HepG2 (cell line): ENCODE measurements around the gene MID2. TPM values are rescaled to one million over a fixed set of nuclear protein-coding genes. Genes with fewer than 3 reads are reported as not detected.

Experiments
- ATAC-seq: fragments of 200-7000 bp; cut with Tn5 transposase; 3 replicates; pipeline ENCODE4 v1.9.1; 2020; ENCODE audit warnings: mild to moderate bottlenecking, moderate library complexity
- BruUV-seq: library from RNA; stranded (reverse); fragments of 400-500 nt; replicated peaks from 2 replicates; lab custom pipeline; 2021; lab: Mats Ljungman, UMichigan
- CTCF ChIA-PET: fragments of 300-600 bp; formaldehyde crosslinking; extraction: SDS; loops from one replicate; lab custom pipeline; 2021; ENCODE audit warnings: low total read pairs, inconsistent platforms, low intra/inter-chr PET ratio; lab: Yijun Ruan, JAX
- POLR2A ChIA-PET: fragments of 350-600 bp; sonication (Branson Sonifier 250); formaldehyde crosslinking; loops from one replicate; lab custom pipeline; 2020; ENCODE audit warnings: antibody characterized with exemption, inconsistent platforms; lab: Yijun Ruan, JAX
- DNase-seq: peaks from one replicate; pipeline ENCODE4 v3.0.0-alpha.2; 2015; ENCODE audit warnings: low spot score
- FAIRE-seq: peaks from 3 replicates; lab custom pipeline; 2011; peaks lifted over from hg19 to GRCh38; lab: Jason Lieb, UNC
- H2AFZ ChIP-seq: one replicate; pipeline ENCODE4 v1.6.1; 2011; ENCODE audit warnings: low read length, inconsistent platforms
- H3K27ac ChIP-seq: fragments of 300-600 bp; 3 replicates; pipeline ENCODE4 v1.8.0; 2011; ENCODE audit warnings: mixed run types, mild to moderate bottlenecking, mixed read lengths, low read length, inconsistent platforms; ENCODE audit not compliant: insufficient read depth; ENCODE audit errors: extremely low read length
- H3K27me3 ChIP-seq, 2 experiments: fragments of 200-600 bp in 1 of 2; 2 replicates in 1 of 2; 3 replicates in 1 of 2; pipeline versions ENCODE4 v1.6.0 to v1.8.0; 2011; ENCODE audit warnings: low read length in 2 of 2, mild to moderate bottlenecking in 2 of 2, moderate library complexity in 2 of 2, inconsistent platforms in 1 of 2; ENCODE audit not compliant: insufficient read depth in 2 of 2, control insufficient read depth in 1 of 2
- H3K36me3 ChIP-seq, 2 experiments: fragments of 200-600 bp in 1 of 2; replicated peaks in 1 of 2; 2 replicates in 1 of 2; 3 replicates in 1 of 2; pipeline versions ENCODE4 v1.5.1 to v1.8.0; 2011; ENCODE audit warnings: low read length in 2 of 2, inconsistent platforms in 1 of 2; ENCODE audit not compliant: insufficient read depth in 2 of 2, control insufficient read depth in 1 of 2
- H3K4me1 ChIP-seq: 2 replicates; pipeline ENCODE4 v1.5.1; 2012; ENCODE audit warnings: low read length, inconsistent platforms; ENCODE audit not compliant: insufficient read depth
- H3K4me2 ChIP-seq: 2 replicates; pipeline ENCODE4 v1.6.0; 2011; ENCODE audit warnings: low read depth, low read length, inconsistent platforms
- H3K4me3 ChIP-seq, 3 experiments: fragments of 200-600 bp in 1 of 3; sonication (generic), shearing (Covaris generic) in 1 of 3; replicated peaks in 1 of 3; 2 replicates each; pipeline ENCODE4 v1.5.1; 2011 to 2016; ENCODE audit warnings: low read length in 3 of 3, inconsistent platforms in 2 of 3, low read depth in 2 of 3, mild to moderate bottlenecking in 2 of 3, control low read depth in 1 of 3, mixed read lengths in 1 of 3; ENCODE audit not compliant: insufficient read depth in 1 of 3
- H3K79me2 ChIP-seq: one replicate; pipeline ENCODE4 v1.6.1; 2011; ENCODE audit warnings: low read length, inconsistent platforms; ENCODE audit not compliant: insufficient read depth
- H3K9ac ChIP-seq: 2 replicates; pipeline ENCODE4 v1.6.0; 2011; ENCODE audit warnings: mild to moderate bottlenecking, low read depth, low read length, inconsistent platforms; ENCODE audit not compliant: insufficient read depth
- H3K9me3 ChIP-seq: 2 replicates; pipeline ENCODE4 v1.5.1; 2012; ENCODE audit warnings: mild to moderate bottlenecking, low read length
- H4K20me1 ChIP-seq: 2 replicates; pipeline ENCODE4 v1.6.0; 2011; ENCODE audit warnings: inconsistent platforms, mild to moderate bottlenecking, low read length, moderate library complexity; ENCODE audit not compliant: insufficient read depth
- RNF2 ChIP-seq: fragments of 450-650 bp; conservative IDR thresholded peaks from 2 replicates; pipeline ENCODE4 v1.6.1; 2016; ENCODE audit warnings: low read depth
- SNAPC2 ChIP-seq: sonication (generic); formaldehyde crosslinking; IDR thresholded peaks from 2 replicates; pipeline ENCODE4 v1.8.1; 2022; ENCODE audit warnings: mild to moderate bottlenecking, missing genetic modification reagents
- SRY ChIP-seq: sonication (generic); formaldehyde crosslinking; IDR thresholded peaks from 2 replicates; pipeline ENCODE4 v1.8.0; 2022; ENCODE audit warnings: mild to moderate bottlenecking, missing genetic modification reagents
- UBTF ChIP-seq: sonication (generic); formaldehyde crosslinking; IDR thresholded peaks from 2 replicates; pipeline ENCODE4 v1.4.0; 2020; ENCODE audit warnings: mild to moderate bottlenecking, missing genetic modification reagents
- ZFX ChIP-seq: sonication (generic); formaldehyde crosslinking; IDR thresholded peaks from 2 replicates; pipeline ENCODE4 v1.4.0; 2020; ENCODE audit warnings: mild to moderate bottlenecking, low read depth, missing genetic modification reagents, moderate library complexity
- ZFY ChIP-seq: sonication (generic); formaldehyde crosslinking; IDR thresholded peaks from 2 replicates; pipeline ENCODE4 v1.4.0; 2020; ENCODE audit warnings: missing genetic modification reagents
- ZNF296 ChIP-seq: sonication (generic); formaldehyde crosslinking; conservative IDR thresholded peaks from 2 replicates; pipeline ENCODE4 v1.5.0; 2020; ENCODE audit warnings: mild to moderate bottlenecking, missing genetic modification reagents
- ZNF563 ChIP-seq: sonication (generic); formaldehyde crosslinking; IDR thresholded peaks from 2 replicates; pipeline ENCODE4 v1.8.0; 2022; ENCODE audit warnings: mild to moderate bottlenecking, moderate library complexity, missing genetic modification reagents
- ZNF776 ChIP-seq: sonication (generic); formaldehyde crosslinking; IDR thresholded peaks from 2 replicates; pipeline ENCODE4 v1.4.0; 2020; ENCODE audit warnings: mild to moderate bottlenecking, missing genetic modification reagents
- ZNF777 ChIP-seq: sonication (generic); formaldehyde crosslinking; IDR thresholded peaks from 2 replicates; pipeline ENCODE4 v1.4.0; 2020; ENCODE audit warnings: missing genetic modification reagents
- ZNF850 ChIP-seq: sonication (generic); formaldehyde crosslinking; conservative IDR thresholded peaks from 2 replicates; pipeline ENCODE4 v1.9.0; 2021; ENCODE audit warnings: mild to moderate bottlenecking, missing genetic modification reagents
- WGBS: methylation state at CpG from one replicate; pipeline ENCODE4 v1.1.6; 2017; ENCODE audit warnings: low lambda C conversion rate; 5-methylcytosine and 5-hydroxymethylcytosine counted together
- in situ Hi-C: cut with HindIII; loops from 2 replicates; pipeline ENCODE4 v1.10.0; 2017; ENCODE audit warnings: low pct_unique_long_range_greater_than_20kb; ENCODE audit not compliant: extremely low pct_ligation_motif_present
- intact Hi-C: fragments of 100-400 bp; cut with micrococcal nuclease; formaldehyde crosslinking; loops from one replicate; pipeline ENCODE4 v1.10.0; 2022; ENCODE audit not compliant: unreplicated experiment
- polyA plus RNA-seq, 8 experiments: library from polyadenylated mRNA; depleted of rRNA in 3 of 8; stranded (reverse) in 7 of 8; unstranded in 1 of 8; fragments of >200 nt; fragmentation: Illumina TruSeq in 4 of 8; extraction: Trizol in 4 of 8; gene quantifications; 2 replicates each; pipeline versions ENCODE4 v1.2.1 to v1.2.3, GENCODE V29; 2011 to 2016; ENCODE audit warnings: low read depth in 4 of 8, missing spikeins in 1 of 8, mixed read lengths in 1 of 8; ENCODE audit not compliant: insufficient read depth in 1 of 8
- total RNA-seq, 5 experiments: library from RNA; depleted of rRNA; stranded (reverse); fragments of >200 nt; fragmentation: Illumina TruSeq; extraction: Trizol; gene quantifications; 2 replicates each; pipeline ENCODE4 v1.2.3, GENCODE V29; 2016; ENCODE audit warnings: low read depth in 1 of 5
- TF ChIP-seq, protein P1 (sequence below): sonication (generic); formaldehyde crosslinking; IDR thresholded peaks from 2 replicates; pipeline ENCODE4 v1.5.1; 2020; ENCODE audit warnings: mild to moderate bottlenecking, missing genetic modification reagents, moderate library complexity
- TF ChIP-seq, protein P2 (sequence below): sonication (generic); formaldehyde crosslinking; IDR thresholded peaks from 2 replicates; pipeline ENCODE4 v1.5.0; 2020; ENCODE audit warnings: mild to moderate bottlenecking, missing genetic modification reagents, moderate library complexity

The MID2 gene
- total and polyA plus RNA-seq, 2 of the 13 experiments (the other 11 are each of a cell fraction or from before 2014, with no cell fraction given), result 0.05 to 0.09 TPM

- intact Hi-C loops, result no loop called here
- POLR2A ChIA-PET, result no interaction called here
- no TSS peak for BruUV-seq
- H3K36me3 ChIP-seq, result no peaks in the 10 kb centered on the region
- peak; percentile 89 for ATAC-seq
- TF ChIP-seq ZNF850 (CRISPR knock-in tag) (no peak), SRY (0 out of 2 replicates have a peak, but pooled peaks have one; percentile 34), RNF2 (0 out of 2 replicates have a peak, but pooled peaks have one; percentile 24), ZNF776 (CRISPR knock-in tag) (no peak), ZNF296 (CRISPR knock-in tag) (no peak), ZNF563 (CRISPR knock-in tag) (0 out of 2 replicates have a peak, but pooled peaks have one; percentile 25), ZFX (CRISPR knock-in tag) (peak; percentile 45), SNAPC2 (CRISPR knock-in tag) (no peak), UBTF (CRISPR knock-in tag) (peak; percentile 86; the same call in 1 of the 2 replicates), ZFY (peak; percentile 56), ZNF777 (CRISPR knock-in tag) (peak; percentile 77)
- TF ChIP-seq, protein P1, sequence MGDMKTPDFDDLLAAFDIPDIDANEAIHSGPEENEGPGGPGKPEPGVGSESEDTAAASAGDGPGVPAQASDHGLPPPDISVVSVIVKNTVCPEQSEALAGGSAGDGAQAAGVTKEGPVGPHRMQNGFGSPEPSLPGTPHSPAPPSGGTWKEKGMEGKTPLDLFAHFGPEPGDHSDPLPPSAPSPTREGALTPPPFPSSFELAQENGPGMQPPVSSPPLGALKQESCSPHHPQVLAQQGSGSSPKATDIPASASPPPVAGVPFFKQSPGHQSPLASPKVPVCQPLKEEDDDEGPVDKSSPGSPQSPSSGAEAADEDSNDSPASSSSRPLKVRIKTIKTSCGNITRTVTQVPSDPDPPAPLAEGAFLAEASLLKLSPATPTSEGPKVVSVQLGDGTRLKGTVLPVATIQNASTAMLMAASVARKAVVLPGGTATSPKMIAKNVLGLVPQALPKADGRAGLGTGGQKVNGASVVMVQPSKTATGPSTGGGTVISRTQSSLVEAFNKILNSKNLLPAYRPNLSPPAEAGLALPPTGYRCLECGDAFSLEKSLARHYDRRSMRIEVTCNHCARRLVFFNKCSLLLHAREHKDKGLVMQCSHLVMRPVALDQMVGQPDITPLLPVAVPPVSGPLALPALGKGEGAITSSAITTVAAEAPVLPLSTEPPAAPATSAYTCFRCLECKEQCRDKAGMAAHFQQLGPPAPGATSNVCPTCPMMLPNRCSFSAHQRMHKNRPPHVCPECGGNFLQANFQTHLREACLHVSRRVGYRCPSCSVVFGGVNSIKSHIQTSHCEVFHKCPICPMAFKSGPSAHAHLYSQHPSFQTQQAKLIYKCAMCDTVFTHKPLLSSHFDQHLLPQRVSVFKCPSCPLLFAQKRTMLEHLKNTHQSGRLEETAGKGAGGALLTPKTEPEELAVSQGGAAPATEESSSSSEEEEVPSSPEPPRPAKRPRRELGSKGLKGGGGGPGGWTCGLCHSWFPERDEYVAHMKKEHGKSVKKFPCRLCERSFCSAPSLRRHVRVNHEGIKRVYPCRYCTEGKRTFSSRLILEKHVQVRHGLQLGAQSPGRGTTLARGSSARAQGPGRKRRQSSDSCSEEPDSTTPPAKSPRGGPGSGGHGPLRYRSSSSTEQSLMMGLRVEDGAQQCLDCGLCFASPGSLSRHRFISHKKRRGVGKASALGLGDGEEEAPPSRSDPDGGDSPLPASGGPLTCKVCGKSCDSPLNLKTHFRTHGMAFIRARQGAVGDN (CRISPR knock-in tag), result peak; percentile 62
- TF ChIP-seq, protein P2, sequence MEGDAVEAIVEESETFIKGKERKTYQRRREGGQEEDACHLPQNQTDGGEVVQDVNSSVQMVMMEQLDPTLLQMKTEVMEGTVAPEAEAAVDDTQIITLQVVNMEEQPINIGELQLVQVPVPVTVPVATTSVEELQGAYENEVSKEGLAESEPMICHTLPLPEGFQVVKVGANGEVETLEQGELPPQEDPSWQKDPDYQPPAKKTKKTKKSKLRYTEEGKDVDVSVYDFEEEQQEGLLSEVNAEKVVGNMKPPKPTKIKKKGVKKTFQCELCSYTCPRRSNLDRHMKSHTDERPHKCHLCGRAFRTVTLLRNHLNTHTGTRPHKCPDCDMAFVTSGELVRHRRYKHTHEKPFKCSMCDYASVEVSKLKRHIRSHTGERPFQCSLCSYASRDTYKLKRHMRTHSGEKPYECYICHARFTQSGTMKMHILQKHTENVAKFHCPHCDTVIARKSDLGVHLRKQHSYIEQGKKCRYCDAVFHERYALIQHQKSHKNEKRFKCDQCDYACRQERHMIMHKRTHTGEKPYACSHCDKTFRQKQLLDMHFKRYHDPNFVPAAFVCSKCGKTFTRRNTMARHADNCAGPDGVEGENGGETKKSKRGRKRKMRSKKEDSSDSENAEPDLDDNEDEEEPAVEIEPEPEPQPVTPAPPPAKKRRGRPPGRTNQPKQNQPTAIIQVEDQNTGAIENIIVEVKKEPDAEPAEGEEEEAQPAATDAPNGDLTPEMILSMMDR (CRISPR knock-in tag), result 0 out of 2 replicates have a peak, but pooled peaks have one; percentile 4
- TF ChIP-seq, all 625 proteins: peak for 9
- FAIRE-seq (no peak), DNase-seq (no peak)
- H4K20me1 ChIP-seq, result no peaks in the 10 kb centered on the region
- H3K4me1 ChIP-seq, result no peaks in the 10 kb centered on the region
- no peaks in the 10 kb centered on the region for H3K9me3 ChIP-seq
- no peak overlapping the region for H3K27ac ChIP-seq
- no peak overlapping the region for H3K9ac ChIP-seq
- peak overlapping the region; percentile 58 for H3K4me2 ChIP-seq
- no peaks in the 10 kb centered on the region for H3K79me2 ChIP-seq
- in situ Hi-C loops, result no loop called here
- no CpG with 5 or more reads among the region's 100 CpGs for WGBS
- H3K4me3 ChIP-seq, result peak overlapping the region; percentile 26 to 48 (median 36); a peak in 3 of 6 replicates
- CTCF ChIA-PET, result no interaction called here
- H3K27me3 ChIP-seq, result peaks cover 1 to 13% of the 10 kb centered on the region in 2 experiments; a peak in 3 of 5 replicates
- H2AFZ ChIP-seq, result no peak overlapping the region
These were observed 768 bp downstream of the MID2 start for GRCh38 chrX:107826238-107827029.
